GM19328 (cell line): ENCODE results near the gene HACE1.
"Not testable (repeated sequence)": the region's sequence is repeated elsewhere in the genome, so short reads cannot be mapped to it uniquely, and the experiment has no call there.

Experiments
- ATAC-seq: cut with Tn5 transposase; IDR thresholded peaks from one replicate; pipeline ENCODE4 v1.9.1; 2021; ENCODE audit warnings: mild to moderate bottlenecking, moderate library complexity; ENCODE audit not compliant: unreplicated experiment

Gene HACE1

GRCh38 chr6:104739124-104739523 is 120.6 kb downstream of the HACE1 start:
- ATAC-seq: not testable (repeated sequence)

GRCh38 chr6:104737567-104737966 is 122.2 kb downstream of the HACE1 start:
- ATAC-seq: not testable (repeated sequence)

GRCh38 chr6:104736545-104736944 is 123.2 kb downstream of the HACE1 start:
- ATAC-seq: no peak

- ATAC-seq: no peak
Measured at GRCh38 chr6:104730450-104730849, 129.3 kb downstream of the HACE1 start.

- no peak for ATAC-seq
Measured at GRCh38 chr6:104729433-104729832, 130.3 kb downstream of the HACE1 start.

GRCh38 chr6:104728448-104728847 is 131.3 kb downstream of the HACE1 start:
- ATAC-seq: no peak

- ATAC-seq: no peak
Measured at GRCh38 chr6:104718672-104719071, 141.0 kb downstream of the HACE1 start.

- ATAC-seq: no peak
Measured at GRCh38 chr6:104716858-104717257, 142.9 kb downstream of the HACE1 start.

GRCh38 chr6:104714796-104715195 is 144.9 kb downstream of the HACE1 start:
- no peak for ATAC-seq

- ATAC-seq: no peak
Measured at GRCh38 chr6:104713982-104714381, 145.7 kb downstream of the HACE1 start.

- ATAC-seq: no peak
Measured at GRCh38 chr6:104711371-104711770, 148.3 kb downstream of the HACE1 start.

- no peak for ATAC-seq
Measured at GRCh38 chr6:104710543-104711335, 149.0 kb downstream of the HACE1 start.

- no peak for ATAC-seq
Measured at GRCh38 chr6:104705916-104706442, 153.7 kb downstream of the HACE1 start.

GRCh38 chr6:104705095-104705707 is 154.5 kb downstream of the HACE1 start:
- ATAC-seq: no peak

- no peak for ATAC-seq
Measured at GRCh38 chr6:104704191-104704590, 155.5 kb downstream of the HACE1 start.

- no peak for ATAC-seq
Measured at GRCh38 chr6:104702126-104702841, 157.4 kb downstream of the HACE1 start.

GRCh38 chr6:104700371-104701185 is 159.1 kb downstream of the HACE1 start:
- ATAC-seq: no peak

GRCh38 chr6:104699593-104700329 is 160.0 kb downstream of the HACE1 start:
- ATAC-seq: no peak

- ATAC-seq: no peak
Measured at GRCh38 chr6:104698979-104699378, 160.7 kb downstream of the HACE1 start.

- ATAC-seq: no peak
Measured at GRCh38 chr6:104692008-104692407, 167.7 kb downstream of the HACE1 start.
